ENCODE measurements around the gene LRRC15.

LRRC15 gene

GRCh38 chr3:194357681-194358080 lies 11.9 kb downstream of the LRRC15 start:
- H3F3A ChIP-seq (ENCODE audit: control insufficient read depth, insufficient read depth) = no peaks in the 10 kb centered on the region
- no peak overlapping the region for H3K27ac ChIP-seq (ENCODE audit: low read depth, low read length)
- H4K20me1 ChIP-seq (ENCODE audit: control insufficient read depth, insufficient read depth, low read depth, low read length) = no peaks in the 10 kb centered on the region
- no peak overlapping the region for H3K4me3 ChIP-seq (ENCODE audit: low read length)
- TF ChIP-seq EZH2phosphoT487 (IDR thresholded peaks at IDR 0.05; ENCODE audit: borderline replicate concordance, low read length) (no peak), CTCF (IDR thresholded peaks at IDR 0.05; ENCODE audit: low read depth, low read length, poor library complexity, severe bottlenecking) (no peak)
- H3K4me2 ChIP-seq (ENCODE audit: low read length) = no peak overlapping the region
- no peaks in the 10 kb centered on the region for H3K36me3 ChIP-seq (ENCODE audit: control insufficient read depth, low read length)
- 0 out of 2 replicates have a peak, but pooled peaks cover 7% of the 10 kb centered on the region for H3K27me3 ChIP-seq (ENCODE audit: control insufficient read depth, low read length)
- H3K9me2 ChIP-seq (replicated peaks; ENCODE audit: control insufficient read depth, low read length) = no peaks in the 10 kb centered on the region
- H3K4me1 ChIP-seq (ENCODE audit: control insufficient read depth, low read length) = no peaks in the 10 kb centered on the region
- H3K79me2 ChIP-seq (ENCODE audit: control insufficient read depth, low read length) = no peaks in the 10 kb centered on the region
- H3K9me3 ChIP-seq (ENCODE audit: control insufficient read depth, insufficient read depth, low read length) = no peaks in the 10 kb centered on the region

GRCh38 chr3:194355379-194355778 lies 14.2 kb downstream of the LRRC15 start:
- H3K4me2 ChIP-seq (ENCODE audit: low read length) = no peak overlapping the region
- H3K9me2 ChIP-seq (replicated peaks; ENCODE audit: control insufficient read depth, low read length) = no peaks in the 10 kb centered on the region
- H3K36me3 ChIP-seq (ENCODE audit: control insufficient read depth, low read length) = no peaks in the 10 kb centered on the region
- no peaks in the 10 kb centered on the region for H3K9me3 ChIP-seq (ENCODE audit: control insufficient read depth, insufficient read depth, low read length)
- no peaks in the 10 kb centered on the region for H3F3A ChIP-seq (ENCODE audit: control insufficient read depth, insufficient read depth)
- no peak overlapping the region for H3K4me3 ChIP-seq (ENCODE audit: low read length)
- H3K27me3 ChIP-seq (ENCODE audit: control insufficient read depth, low read length) = 0 out of 2 replicates have a peak, but pooled peaks cover 7% of the 10 kb centered on the region
- no peaks in the 10 kb centered on the region for H3K79me2 ChIP-seq (ENCODE audit: control insufficient read depth, low read length)
- no peaks in the 10 kb centered on the region for H4K20me1 ChIP-seq (ENCODE audit: control insufficient read depth, insufficient read depth, low read depth, low read length)
- TF ChIP-seq CTCF (IDR thresholded peaks at IDR 0.05; ENCODE audit: low read depth, low read length, poor library complexity, severe bottlenecking) (no peak), EZH2phosphoT487 (IDR thresholded peaks at IDR 0.05; ENCODE audit: borderline replicate concordance, low read length) (no peak)
- H3K4me1 ChIP-seq (ENCODE audit: control insufficient read depth, low read length) = no peaks in the 10 kb centered on the region
- H3K27ac ChIP-seq (ENCODE audit: low read depth, low read length) = no peak overlapping the region

GRCh38 chr3:194354315-194354714 lies 15.2 kb downstream of the LRRC15 start:
- Histone ChIP-seq H3K4me2 (ENCODE audit: low read length) (no peak overlapping the region), H3K79me2 (ENCODE audit: control insufficient read depth, low read length) (no peaks in the 10 kb centered on the region), H4K20me1 (ENCODE audit: control insufficient read depth, insufficient read depth, low read depth, low read length) (no peaks in the 10 kb centered on the region), H3K27ac (ENCODE audit: low read depth, low read length) (no peak overlapping the region), H3K4me3 (ENCODE audit: low read length) (no peak overlapping the region), H3K4me1 (ENCODE audit: control insufficient read depth, low read length) (no peaks in the 10 kb centered on the region), H3K9me3 (ENCODE audit: control insufficient read depth, insufficient read depth, low read length) (no peaks in the 10 kb centered on the region), H3K9me2 (replicated peaks; ENCODE audit: control insufficient read depth, low read length) (no peaks in the 10 kb centered on the region), H3F3A (ENCODE audit: control insufficient read depth, insufficient read depth) (no peaks in the 10 kb centered on the region), H3K27me3 (ENCODE audit: control insufficient read depth, low read length) (0 out of 2 replicates have a peak, but pooled peaks cover 7% of the 10 kb centered on the region), H3K36me3 (ENCODE audit: control insufficient read depth, low read length) (no peaks in the 10 kb centered on the region)
- no peak for TF ChIP-seq EZH2phosphoT487 (IDR thresholded peaks at IDR 0.05; ENCODE audit: borderline replicate concordance, low read length)
- TF ChIP-seq CTCF (IDR thresholded peaks at IDR 0.05; ENCODE audit: low read depth, low read length, poor library complexity, severe bottlenecking) = no peak

Measured in DOHH2 (cell line).